Measurements from ENCODE around the gene SLC19A1.

Gene SLC19A1

GRCh38 chr21:45542242-45542666, at the start of gene SLC19A1:
Gene SLC19A1, minus strand, starts transcription at chr21:45542440. Its CDS starts 4,481 bp downstream, at chr21:45537959.
- DNase-seq (ENCODE audit: low spot score): peak; percentile 56

GRCh38 chr21:45591619-45592207, 49.5 kb upstream of the SLC19A1 start:
- DNase-seq (ENCODE audit: low spot score): no peak

GRCh38 chr21:45590726-45591618, 48.7 kb upstream of the SLC19A1 start:
- DNase-seq (ENCODE audit: low spot score): no peak

GRCh38 chr21:45590246-45590725, 48.0 kb upstream of the SLC19A1 start:
- DNase-seq (ENCODE audit: low spot score): peak; percentile 6

GRCh38 chr21:45589686-45590245, 47.5 kb upstream of the SLC19A1 start:
- DNase-seq (ENCODE audit: low spot score): no peak

GRCh38 chr21:45588871-45589491, 46.7 kb upstream of the SLC19A1 start:
- no peak for DNase-seq (ENCODE audit: low spot score)

GRCh38 chr21:45588086-45588825, 46.0 kb upstream of the SLC19A1 start:
- no peak for DNase-seq (ENCODE audit: low spot score)

- no peak for DNase-seq (ENCODE audit: low spot score)
Measured at GRCh38 chr21:45586289-45586858, 44.1 kb upstream of the SLC19A1 start.

- DNase-seq (ENCODE audit: low spot score): no peak
Measured at GRCh38 chr21:45584786-45585185, 42.5 kb upstream of the SLC19A1 start.

- DNase-seq (ENCODE audit: low spot score): no peak
Measured at GRCh38 chr21:45583831-45584509, 41.7 kb upstream of the SLC19A1 start.

- no peak for DNase-seq (ENCODE audit: low spot score)
Measured at GRCh38 chr21:45582128-45582527, 39.9 kb upstream of the SLC19A1 start.

- no peak for DNase-seq (ENCODE audit: low spot score)
Measured at GRCh38 chr21:45581322-45581712, 39.1 kb upstream of the SLC19A1 start.

- DNase-seq (ENCODE audit: low spot score): no peak
Measured at GRCh38 chr21:45580576-45581321, 38.5 kb upstream of the SLC19A1 start.

- DNase-seq (ENCODE audit: low spot score): no peak
Measured at GRCh38 chr21:45580181-45580575, 37.9 kb upstream of the SLC19A1 start.

- no peak for DNase-seq (ENCODE audit: low spot score)
Measured at GRCh38 chr21:45579383-45580180, 37.3 kb upstream of the SLC19A1 start.

- DNase-seq (ENCODE audit: low spot score): no peak
Measured at GRCh38 chr21:45578811-45579381, 36.7 kb upstream of the SLC19A1 start.

GRCh38 chr21:45578176-45578801, 36.0 kb upstream of the SLC19A1 start:
- no peak for DNase-seq (ENCODE audit: low spot score)

GRCh38 chr21:45577801-45578175, 35.5 kb upstream of the SLC19A1 start:
- no peak for DNase-seq (ENCODE audit: low spot score)
